ENCODE measurements around the gene PDZRN4. TPM values are rescaled to one million over a fixed set of nuclear protein-coding genes. Genes with fewer than 3 reads are reported as not detected.

Gene PDZRN4
- total RNA-seq (2022; extraction: Qiagen RNA extraction; ENCODE audit: low read depth): 0.05 TPM in 1 of 5 replicates, not detected in the others

GRCh38 chr12:41188058-41188840, at the start of gene PDZRN4:
Gene PDZRN4, plus strand, starts transcription at chr12:41188320.

